ENCODE results near the gene CST2.
"Not testable (repeated sequence)": the region's sequence is repeated elsewhere in the genome, so short reads cannot be mapped to it uniquely, and the experiment has no call there.

CST2 gene

GRCh38 chr20:23810349-23810748 lies 16.2 kb downstream of the CST2 start:
- not testable (repeated sequence) for DNase-seq (ENCODE audit: low read depth)

- no peak for DNase-seq (ENCODE audit: low read depth)
These were observed 25.7 kb downstream of the CST2 start for GRCh38 chr20:23800865-23801264.

GRCh38 chr20:23799216-23799847 lies 27.2 kb downstream of the CST2 start:
- not testable (repeated sequence) for DNase-seq (ENCODE audit: low read depth)

GRCh38 chr20:23795526-23795925 lies 31.0 kb downstream of the CST2 start:
- no peak for DNase-seq (ENCODE audit: low read depth)

- DNase-seq (ENCODE audit: low read depth): no peak
These were observed 31.7 kb downstream of the CST2 start for GRCh38 chr20:23794841-23795240.

- DNase-seq (ENCODE audit: low read depth): no peak
These were observed 32.5 kb downstream of the CST2 start for GRCh38 chr20:23794065-23794464.

GRCh38 chr20:23783447-23783846 lies 43.1 kb downstream of the CST2 start:
- no peak for DNase-seq (ENCODE audit: low read depth)

- no peak for DNase-seq (ENCODE audit: low read depth)
These were observed 44.1 kb downstream of the CST2 start for GRCh38 chr20:23782366-23782983.

- not testable (repeated sequence) for DNase-seq (ENCODE audit: low read depth)
These were observed 47.9 kb downstream of the CST2 start for GRCh38 chr20:23778676-23779075.

- DNase-seq (ENCODE audit: low read depth): not testable (repeated sequence)
These were observed 49.1 kb downstream of the CST2 start for GRCh38 chr20:23777380-23777779.

- DNase-seq (ENCODE audit: low read depth): no peak
These were observed 50.3 kb downstream of the CST2 start for GRCh38 chr20:23776067-23776771.

GRCh38 chr20:23774081-23774480 lies 52.4 kb downstream of the CST2 start:
- no peak for DNase-seq (ENCODE audit: low read depth)
